GM19351 (cell line): Measurements from ENCODE around the gene PI4KB.

Experiments
- ATAC-seq: cut with Tn5 transposase; IDR thresholded peaks from one replicate; pipeline ENCODE4 v1.9.1; 2021; ENCODE audit warnings: mild to moderate bottlenecking, moderate library complexity; ENCODE audit not compliant: unreplicated experiment

The PI4KB gene

DNA sequence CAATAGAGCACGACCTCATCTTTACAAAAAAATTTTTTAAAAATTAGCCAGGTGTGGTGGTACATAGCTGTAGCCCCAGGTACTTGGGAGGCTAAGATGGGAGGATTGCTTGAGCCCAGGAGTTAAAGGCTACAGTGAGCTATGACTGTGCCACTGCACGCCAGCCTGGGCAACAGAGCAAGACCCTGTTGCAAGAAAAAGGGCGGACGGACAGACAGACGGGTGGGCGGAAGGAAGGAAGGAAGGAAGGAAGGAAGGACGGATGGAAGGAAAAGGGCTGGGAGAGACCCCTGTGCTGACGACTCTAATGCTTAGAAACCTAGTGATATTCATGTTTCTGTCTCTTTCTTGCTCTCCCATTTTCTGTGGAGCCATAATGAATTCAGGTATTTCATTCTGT is 14.4 kb downstream of the PI4KB start:
- ATAC-seq: no peak

DNA sequence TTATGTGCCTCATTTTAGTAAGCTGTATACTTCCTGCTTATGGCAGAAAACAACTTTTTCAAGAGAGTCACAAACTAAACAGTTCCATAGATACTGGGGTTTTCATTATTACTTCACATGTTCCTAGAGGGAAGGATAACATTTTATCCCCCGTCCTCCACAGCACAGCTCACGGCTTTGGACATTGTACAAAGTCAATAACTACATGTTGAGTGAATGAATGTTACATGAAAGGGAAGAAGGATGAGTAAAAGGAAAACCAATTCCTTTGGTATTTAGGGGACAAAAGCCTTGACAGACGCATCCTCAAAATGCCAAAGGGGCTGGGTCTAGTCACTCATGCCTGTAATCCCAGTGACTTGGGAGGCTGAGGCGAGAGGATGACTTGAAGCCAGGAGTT is 14.8 kb downstream of the PI4KB start:
- ATAC-seq: no peak

DNA sequence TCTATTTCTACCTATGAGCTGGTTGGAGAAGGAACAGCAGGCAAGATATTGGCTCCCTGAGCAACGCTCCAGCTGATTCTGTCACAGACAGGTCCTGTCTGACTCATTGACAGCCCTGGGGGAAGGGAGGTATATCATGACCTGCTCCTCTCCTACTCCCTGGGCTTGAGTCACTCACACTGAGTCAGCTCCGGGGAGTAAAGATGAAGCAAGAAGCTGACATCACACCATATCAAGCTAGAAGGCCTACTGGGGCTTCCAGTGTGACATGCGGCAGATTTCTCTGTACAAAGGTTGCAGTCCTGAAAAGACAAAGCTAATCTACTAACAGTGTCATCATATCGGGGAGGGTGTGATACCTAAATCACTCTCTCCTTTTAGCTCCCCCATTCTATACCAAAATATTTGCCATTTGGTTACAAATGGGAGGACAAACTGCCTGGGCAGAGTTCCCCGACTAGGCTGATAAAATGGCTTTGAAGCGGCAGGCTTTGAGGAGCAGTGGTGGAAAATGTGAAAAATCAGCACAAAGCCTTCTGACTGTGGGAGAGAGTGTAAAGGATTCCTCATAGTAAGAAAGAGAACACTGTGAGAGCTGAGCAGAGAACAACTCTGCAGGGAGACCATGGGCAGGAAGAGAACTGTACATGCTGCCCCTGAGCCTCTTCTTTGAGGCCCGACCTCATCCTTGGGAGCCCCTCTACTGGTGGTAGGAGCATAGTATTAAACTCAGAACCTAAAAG is 15.5 kb downstream of the PI4KB start:
- no peak for ATAC-seq

DNA sequence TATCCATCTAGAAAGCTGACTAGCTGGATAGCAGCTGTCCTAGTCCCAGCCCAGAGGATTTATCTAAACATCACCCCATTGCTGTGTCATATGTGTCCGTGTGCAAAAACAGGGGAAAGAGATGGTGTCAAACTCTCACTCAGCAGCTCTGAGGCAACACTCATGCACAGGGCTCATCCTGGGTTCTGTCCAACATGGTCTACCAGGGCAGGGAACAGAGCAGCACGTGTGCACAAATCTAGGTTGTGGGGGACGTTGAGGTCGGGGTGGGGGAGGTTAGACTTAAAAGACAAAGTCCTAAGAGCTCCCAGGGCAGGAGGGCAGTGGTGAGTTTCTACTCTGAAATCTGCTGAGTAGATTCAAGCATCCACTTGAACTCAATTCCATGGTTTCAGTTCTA is 16.2 kb downstream of the PI4KB start:
- no peak for ATAC-seq

DNA sequence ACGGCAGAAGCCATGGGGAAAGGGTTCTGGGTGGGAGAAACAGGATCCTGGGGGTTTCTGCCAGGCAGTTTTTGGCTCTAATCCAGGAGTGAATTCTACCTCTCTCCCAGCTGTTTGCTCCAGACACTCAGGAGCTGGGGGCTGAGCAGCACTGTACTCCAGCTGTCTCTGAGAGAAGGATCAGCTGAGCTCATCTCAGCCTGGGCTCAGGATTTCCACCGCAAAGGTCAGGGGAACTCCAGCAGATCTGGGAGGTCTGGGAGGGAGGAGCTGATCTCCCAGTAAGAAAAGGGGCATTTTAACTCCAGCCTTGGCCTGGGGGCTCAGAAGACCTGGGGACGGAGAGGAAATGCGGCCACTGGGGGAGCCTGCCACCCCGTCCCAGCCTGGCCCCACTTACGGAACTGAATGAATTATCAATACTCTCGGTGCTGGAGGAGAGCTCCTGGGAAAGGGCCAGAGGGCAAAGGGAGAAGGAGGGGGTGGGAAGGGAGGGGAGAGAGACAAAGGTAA is 17.3 kb downstream of the PI4KB start:
- no peak for ATAC-seq

DNA sequence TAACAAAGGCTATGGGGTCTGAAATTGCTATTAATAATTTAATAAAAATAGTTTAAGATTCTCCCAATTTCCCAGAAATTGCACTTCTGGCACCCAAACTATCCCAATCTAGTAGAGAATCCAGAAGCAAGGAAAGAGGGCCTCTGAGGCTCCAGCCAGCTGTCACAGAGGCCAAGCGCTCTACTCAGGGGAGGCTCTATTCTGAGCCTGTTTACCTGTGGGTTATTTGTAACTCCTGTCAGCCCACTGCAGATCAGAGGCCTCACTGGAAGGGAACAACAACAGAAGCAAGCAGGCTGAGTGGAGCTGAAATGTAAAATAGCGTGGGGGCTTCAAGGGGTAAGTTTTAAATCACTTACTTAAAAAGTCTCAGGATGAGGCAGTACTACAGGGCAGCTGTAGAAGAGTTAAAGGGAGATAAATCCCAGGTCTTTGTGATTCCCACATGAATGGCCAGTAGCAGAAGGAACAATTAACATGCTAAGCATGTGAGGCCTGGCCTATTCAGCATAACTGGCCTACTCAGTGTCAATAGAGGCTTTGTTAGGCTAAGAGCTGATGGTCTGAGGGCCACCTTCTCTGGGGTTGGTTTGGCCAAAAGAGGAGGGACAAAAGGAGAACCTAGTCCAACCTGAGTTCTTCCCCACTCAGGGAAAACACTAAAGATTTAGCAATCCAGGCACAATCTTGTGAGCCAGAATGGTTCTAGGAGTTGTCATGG is 32.3 kb downstream of the PI4KB start:
- ATAC-seq: no peak

DNA sequence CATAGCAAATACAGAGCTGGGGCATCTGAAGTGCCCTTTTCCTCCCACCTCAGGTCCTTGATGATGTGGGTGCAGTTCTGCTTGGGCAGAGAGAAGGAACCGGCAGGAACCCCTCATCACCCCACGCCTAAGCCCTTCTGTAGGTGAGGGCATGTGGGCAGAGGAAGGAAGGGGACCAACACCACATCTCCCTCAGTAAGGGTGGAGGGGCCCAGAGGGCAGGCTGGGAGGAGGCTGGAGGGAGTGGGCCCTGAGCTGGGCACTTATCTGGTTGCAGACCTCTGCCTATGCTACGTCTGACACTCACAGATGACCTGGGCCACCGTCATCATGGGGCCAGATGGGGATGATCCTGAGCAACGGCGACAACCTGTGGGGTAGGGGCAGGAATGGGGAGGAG is 34.1 kb downstream of the PI4KB start:
- ATAC-seq: no peak

DNA sequence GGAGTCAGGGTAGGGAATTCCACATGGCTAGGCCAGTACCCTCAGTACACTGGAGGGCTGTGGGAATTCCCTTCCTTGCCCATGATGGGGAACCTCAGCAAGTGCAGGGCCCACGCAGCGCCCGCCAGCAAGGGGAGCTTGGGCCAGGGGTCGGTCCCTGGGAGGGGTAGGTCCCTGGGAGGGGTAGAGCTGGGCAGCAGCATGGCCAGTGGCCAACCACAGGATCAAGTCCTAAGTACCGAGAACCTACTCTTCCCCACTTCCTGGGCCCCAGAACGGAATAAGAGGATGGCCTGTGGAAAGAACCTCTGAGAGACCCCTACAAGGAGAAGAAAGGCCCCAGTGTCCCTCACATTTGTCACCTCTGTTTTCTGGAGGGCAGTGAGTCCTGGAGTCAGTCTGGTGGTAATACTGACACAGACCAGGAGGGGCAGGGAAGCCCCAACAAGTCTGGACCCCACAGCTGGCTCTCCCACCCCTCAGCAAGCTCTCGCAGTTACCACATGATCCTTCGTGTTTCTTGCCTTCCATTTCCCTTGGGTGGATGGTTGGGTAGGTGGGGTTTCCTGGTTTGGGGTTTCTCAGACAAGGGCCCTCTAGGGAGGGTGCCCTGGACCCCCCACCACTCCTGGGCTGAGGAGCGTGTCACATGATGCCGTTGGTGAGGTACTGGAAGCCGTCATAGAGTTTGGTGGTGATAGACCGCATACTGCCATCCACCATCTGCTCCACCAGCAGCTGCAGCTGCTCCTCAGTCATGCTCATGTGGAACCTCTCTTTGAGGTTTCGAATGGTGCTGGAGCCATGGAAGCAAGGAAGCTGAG is 34.8 kb downstream of the PI4KB start:
- ATAC-seq: no peak

DNA sequence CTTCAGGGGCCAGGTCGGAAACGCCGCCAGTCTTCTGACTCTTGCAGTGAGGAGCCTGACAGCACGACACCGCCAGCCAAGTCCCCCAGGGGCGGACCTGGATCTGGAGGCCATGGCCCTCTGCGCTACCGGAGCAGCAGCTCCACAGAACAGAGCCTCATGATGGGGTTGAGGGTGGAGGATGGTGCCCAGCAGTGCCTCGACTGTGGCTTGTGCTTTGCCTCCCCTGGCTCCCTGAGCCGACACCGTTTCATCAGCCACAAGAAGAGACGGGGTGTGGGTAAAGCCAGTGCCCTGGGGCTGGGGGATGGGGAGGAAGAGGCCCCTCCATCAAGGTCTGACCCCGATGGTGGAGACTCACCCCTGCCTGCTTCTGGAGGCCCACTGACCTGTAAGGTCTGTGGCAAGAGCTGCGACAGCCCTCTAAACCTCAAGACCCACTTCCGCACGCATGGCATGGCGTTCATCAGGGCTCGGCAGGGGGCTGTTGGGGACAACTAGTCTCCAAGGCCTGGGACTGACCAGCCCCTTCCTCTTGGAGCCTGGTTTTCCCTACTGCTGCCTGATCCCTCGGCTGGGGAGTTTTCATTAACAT is 36.4 kb downstream of the PI4KB start:
- ATAC-seq: no peak

DNA sequence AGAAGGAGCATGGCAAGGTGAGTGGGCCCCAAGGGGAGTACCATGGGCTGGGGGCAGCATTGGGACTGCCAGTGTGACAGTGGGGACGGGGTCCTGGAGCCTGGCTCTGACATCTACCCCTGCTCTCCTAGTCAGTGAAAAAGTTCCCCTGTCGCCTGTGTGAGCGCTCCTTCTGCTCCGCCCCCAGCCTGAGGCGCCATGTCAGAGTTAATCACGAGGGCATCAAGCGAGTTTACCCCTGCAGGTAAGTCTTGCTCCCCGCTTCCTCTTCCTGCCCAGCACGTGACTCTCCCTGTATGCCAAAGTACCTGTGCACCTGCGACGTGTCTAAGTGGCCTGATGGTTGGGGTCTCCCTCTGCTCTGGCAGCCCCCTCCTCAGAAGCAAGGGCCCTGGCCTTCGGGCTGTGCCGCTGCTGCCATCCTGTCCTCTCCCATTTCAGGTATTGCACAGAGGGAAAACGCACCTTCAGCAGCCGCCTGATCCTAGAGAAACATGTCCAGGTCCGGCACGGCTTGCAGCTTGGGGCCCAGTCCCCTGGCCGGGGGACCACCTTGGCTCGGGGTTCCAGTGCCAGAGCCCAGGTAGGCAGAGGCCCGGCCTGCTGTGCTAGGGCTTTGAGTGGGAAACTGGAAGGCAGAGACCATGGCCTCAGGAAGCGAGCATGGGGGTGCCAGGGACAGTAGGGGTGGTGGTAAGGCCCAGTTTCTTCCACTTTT is 37.1 kb downstream of the PI4KB start:
- no peak for ATAC-seq

DNA sequence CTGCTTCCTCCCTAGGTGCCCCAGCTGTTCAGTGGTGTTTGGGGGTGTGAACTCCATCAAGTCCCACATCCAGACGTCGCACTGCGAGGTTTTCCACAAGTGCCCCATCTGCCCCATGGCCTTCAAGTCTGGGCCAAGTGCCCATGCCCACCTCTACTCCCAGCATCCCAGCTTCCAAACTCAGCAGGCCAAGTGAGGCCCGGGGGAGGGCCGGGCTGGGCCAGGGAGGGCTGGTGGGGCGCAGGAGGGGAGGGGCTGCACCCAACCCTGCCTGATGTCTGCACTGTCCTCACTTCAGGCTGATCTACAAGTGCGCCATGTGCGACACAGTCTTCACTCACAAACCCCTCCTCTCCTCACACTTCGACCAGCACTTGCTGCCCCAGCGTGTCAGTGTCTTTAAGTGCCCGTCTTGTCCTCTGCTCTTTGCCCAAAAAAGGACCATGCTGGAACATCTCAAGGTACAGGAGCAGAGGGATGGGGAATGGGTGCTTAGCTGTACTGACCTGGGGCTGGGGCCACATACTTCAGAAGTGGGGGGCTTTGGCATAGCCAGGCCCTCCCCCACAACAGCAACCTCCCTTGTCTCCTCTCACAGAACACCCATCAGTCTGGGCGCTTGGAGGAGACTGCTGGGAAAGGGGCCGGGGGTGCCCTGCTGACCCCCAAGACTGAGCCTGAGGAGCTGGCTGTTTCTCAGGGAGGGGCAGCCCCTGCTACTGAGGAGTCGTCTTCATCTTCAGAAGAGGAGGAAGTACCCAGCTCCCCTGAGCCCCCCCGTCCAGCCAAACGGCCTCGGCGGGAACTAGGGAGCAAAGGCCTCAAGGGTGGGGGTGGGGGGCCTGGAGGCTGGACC is 37.9 kb downstream of the PI4KB start:
- no peak for ATAC-seq

DNA sequence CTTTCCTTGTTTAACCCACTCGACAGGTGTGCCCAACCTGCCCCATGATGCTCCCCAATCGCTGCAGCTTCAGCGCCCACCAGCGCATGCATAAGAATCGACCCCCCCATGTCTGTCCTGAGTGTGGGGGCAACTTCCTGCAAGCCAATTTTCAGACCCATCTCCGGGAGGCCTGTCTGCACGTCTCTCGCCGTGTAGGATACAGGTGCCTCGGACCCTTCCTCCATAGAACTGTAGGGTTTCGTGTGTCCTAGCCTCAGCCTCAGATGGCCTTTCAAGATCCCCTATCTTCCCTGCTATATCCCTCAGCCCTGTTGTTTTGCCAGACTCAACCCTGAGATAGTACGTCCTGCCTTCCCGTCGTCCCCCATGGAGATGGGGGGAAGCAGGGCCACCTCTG is 38.7 kb downstream of the PI4KB start:
- no peak for ATAC-seq

DNA sequence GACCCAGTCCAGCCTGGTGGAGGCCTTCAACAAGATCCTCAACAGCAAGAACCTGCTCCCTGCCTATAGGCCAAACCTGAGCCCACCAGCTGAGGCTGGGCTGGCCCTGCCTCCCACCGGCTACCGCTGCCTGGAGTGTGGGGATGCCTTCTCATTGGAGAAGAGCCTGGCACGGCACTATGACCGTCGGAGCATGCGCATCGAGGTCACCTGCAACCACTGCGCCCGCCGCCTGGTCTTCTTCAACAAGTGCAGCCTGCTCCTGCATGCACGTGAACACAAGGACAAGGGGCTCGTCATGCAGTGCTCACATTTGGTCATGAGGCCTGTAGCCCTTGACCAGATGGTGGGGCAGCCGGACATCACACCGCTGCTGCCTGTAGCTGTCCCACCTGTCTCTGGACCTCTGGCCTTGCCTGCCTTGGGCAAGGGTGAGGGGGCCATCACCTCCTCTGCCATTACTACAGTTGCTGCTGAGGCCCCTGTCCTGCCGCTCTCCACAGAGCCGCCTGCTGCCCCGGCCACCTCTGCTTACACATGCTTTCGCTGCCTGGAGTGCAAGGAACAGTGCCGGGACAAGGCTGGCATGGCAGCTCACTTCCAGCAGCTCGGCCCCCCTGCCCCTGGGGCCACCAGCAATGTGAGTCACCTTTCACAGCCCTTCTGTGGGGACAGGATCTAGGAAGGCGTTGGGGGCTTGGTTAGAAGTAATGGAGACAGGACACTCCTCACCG is 39.3 kb downstream of the PI4KB start:
- no peak for ATAC-seq

DNA sequence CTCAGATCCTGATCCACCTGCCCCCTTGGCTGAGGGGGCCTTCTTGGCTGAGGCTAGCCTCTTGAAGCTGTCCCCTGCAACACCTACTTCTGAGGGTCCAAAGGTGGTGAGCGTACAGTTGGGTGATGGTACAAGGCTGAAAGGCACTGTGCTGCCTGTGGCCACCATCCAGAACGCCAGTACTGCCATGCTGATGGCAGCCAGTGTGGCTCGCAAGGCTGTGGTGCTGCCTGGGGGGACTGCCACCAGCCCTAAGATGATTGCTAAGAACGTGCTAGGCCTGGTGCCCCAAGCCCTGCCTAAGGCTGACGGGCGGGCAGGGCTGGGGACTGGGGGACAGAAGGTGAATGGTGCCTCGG is 39.9 kb downstream of the PI4KB start:
- no peak for ATAC-seq

DNA sequence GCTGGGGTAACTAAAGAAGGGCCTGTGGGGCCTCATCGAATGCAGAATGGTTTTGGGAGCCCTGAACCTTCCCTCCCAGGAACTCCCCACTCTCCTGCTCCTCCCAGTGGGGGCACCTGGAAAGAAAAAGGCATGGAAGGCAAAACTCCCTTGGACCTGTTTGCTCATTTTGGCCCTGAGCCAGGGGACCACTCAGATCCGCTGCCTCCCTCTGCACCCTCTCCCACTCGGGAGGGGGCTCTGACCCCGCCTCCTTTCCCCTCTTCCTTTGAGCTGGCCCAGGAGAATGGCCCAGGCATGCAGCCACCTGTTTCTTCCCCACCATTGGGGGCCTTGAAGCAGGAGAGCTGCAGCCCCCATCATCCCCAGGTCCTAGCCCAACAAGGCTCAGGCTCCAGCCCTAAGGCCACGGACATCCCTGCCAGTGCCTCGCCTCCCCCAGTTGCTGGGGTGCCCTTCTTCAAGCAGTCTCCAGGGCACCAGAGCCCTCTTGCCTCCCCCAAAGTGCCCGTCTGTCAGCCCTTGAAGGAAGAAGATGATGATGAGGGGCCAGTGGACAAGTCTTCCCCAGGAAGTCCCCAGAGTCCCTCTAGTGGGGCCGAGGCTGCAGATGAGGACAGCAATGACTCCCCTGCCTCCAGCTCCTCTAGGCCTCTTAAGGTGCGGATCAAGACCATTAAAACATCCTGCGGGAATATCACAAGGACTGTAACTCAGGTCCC is 40.4 kb downstream of the PI4KB start:
- ATAC-seq: no peak

DNA sequence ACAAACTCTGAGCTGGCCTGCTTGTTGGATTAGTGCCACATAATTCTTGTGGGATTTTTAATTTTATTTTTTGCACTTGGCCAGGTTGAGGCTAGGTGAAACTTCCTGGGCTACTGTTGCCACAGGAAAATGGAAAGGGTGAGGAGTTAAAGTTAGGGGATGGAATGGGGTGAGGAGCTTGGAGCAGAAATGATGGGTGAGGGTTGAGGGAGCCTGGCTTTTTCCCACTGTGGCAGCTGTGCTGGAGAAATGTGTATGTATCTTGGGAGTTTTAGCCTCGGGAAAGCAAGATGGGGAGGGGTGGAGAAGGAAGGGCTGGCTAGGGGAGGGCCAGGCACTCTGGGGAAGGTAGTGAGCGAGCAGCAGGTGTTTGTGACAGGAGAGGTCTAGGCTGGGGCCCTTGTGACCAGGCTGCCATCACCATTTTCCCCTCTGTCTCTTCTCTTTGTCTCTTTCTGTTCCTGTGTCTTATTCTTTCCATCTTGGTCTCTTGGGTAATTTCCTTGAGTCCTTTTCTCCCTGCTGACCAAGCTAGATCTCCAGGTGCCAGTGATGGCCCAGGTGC is 43.1 kb downstream of the PI4KB start:
- ATAC-seq: no peak

DNA sequence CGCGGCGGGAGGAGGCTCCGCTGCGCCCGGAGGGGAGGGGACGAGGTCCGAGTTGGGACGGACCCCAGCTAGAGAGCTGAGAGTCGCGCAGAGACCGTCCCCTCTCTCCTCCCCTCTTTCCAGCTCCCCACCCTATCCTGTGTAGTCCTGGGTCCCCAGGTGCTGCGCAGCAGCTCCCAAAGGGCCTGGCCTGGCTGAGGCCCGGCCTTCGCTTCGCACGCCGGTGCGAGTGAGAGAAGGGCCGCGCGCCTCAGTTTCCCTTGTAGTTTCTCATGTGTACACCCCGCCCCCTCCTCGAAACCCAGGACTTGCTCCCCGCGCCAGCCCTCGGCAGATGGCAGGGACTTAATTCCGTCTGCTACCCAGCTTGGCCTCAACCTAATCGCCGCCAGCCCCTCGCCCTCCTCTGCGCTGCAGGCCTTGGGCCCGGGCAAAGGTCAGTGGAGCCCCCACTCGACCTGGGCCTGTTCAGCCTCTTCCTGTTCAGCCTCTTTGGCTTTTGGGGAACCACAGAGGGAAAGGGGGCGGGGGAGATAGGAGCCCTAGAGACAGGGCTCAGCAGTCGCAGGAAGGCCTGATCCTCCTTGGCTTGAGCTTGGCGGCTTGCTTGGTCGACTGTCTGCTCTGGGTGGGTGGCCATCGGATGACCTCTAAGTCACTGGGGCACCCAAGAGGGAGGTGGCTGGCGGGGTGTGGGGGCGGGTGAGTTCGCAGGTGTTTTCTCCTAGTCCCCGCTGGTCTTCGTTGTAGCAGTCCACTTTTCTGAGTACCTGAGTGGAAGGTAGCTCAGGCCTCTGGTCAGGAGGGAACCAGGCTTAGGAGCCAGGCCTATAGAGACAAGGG is 44.1 kb downstream of the PI4KB start:
- ATAC-seq: no peak
